HG02678 (cell line): ENCODE measurements around the gene RIC8B.
A peak's percentile ranks its signal among the peaks of the same experiment; 100 is the strongest.

Source experiments
- ATAC-seq: cut with Tn5 transposase; IDR thresholded peaks from one replicate; pipeline ENCODE4 v1.9.1; 2021; ENCODE audit warnings: mild to moderate bottlenecking, moderate library complexity; ENCODE audit not compliant: unreplicated experiment

RIC8B gene

DNA sequence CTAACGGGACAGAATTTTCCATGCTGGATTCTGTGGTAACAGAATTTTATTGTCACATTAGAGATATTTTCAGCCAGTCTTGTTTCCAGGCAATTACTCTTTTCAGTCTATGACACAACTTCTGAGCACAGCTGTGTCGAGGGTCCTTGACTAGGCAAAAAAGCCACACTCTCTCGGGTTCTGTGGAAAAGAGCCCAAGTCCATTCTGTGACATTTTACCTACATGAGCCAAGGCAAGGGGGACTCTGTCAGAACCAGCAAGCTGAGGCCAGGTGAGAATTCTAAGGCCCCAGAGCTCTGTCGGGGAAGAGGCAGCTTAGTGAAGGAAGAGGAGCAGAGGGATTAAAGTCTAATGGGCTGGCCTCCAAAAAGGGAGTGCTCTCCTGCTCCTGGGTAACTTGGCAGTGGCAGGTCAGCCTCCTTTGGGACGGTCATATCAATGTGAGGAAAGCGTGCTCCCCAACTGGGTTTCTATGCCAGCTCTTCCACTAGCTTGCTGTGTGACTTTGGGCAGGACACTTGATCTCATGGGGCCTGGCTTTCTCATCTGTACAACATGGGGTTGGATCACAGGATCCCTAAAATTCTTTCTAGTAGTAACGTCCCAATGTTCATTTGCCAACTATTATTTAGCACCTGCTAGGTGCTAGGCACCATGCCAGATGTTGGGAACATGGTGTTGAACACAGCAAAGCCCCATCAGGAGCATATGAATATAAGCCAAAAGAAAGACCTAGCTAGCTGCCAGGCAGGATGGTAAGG, 16.0 kb upstream of the RIC8B start:
- ATAC-seq = no peak

DNA sequence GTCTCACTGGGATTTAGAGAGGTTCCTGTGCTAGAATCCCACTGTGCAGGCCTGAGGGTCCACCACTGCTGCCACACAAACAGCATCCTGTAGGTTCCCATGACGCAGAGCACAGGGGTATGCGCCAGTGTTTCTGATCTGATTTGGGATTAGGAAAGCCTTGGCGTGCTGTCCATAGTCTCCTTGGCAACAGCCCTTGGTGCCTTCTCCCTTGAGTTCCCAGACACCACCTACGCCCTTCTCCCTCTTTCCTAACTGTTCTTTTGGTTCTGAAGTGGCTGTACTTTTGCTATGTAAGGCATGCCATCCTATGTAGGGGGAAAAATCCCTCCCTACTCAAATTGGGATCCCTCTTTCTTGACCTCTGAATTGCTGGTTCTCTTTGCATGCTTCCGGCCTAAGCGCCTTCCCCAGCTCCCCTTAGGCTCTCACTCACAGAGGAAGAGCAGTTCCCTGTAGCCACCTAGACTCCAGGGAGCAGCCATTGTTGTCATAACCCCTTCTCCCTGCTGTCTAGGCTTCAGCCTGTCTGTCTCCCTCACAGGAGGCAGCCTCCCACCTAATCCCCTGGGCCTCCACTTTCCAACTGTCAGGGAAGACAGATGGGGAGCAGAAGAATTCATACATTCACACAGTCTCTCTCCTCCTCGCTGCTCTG, 14.8 kb upstream of the RIC8B start:
- ATAC-seq = no peak

DNA sequence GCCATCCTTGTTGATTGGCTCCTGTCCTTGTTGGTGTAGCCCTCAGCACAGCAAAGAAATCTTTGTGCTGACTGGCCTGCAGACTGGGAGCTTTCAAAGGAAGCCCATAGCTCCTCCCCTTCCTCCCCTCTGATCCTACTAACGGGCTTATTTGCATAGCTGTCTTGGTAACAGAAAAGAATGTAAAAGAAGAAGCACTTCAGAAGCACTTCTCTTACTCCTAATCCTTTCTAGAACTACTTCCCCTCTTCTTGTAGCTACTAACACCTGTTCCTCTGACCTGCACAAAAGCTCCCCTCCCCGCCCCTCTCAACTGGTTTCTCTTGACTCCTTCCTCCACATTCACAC, 14.3 kb upstream of the RIC8B start:
- ATAC-seq = peak; percentile 100

DNA sequence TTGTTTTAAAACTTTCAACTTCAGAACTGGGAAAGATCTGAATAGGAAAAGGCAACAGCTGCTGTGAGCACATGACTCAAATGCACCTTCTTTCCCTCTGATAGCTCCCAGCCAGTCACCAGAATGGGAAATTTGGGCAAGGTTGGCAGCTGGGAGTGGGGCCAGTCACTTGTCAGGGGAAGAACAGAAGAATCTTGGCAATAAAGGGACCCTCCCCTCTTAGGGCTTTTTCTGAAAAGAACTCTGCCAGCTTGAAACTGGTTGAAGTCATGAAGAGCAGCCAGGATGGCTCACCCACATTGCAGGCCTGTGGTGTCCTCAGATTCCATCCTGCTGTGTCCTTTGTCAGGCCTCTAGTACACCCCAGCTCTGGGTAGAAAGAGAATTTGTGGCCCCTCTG, 10.3 kb upstream of the RIC8B start:
- ATAC-seq = no peak

DNA sequence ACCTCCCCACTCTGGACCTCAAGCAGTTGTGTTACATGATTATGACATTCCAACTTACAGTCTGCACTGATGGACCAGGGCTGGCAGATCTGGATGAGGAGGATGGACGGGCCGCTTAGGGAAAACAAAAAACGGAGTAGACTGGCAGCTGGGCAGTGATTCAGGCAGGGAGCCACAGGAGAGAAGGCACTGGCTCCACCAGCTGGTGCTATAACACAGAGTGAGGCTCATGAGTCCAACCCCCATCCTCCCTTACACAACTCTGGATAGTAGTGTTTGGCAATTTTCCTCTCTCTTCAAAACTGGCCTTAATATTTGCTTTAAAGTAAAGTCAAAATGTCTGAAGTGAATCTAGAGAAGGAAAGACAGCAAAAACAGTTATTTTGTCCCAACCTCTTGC, 9.7 kb upstream of the RIC8B start:
- no peak for ATAC-seq

DNA sequence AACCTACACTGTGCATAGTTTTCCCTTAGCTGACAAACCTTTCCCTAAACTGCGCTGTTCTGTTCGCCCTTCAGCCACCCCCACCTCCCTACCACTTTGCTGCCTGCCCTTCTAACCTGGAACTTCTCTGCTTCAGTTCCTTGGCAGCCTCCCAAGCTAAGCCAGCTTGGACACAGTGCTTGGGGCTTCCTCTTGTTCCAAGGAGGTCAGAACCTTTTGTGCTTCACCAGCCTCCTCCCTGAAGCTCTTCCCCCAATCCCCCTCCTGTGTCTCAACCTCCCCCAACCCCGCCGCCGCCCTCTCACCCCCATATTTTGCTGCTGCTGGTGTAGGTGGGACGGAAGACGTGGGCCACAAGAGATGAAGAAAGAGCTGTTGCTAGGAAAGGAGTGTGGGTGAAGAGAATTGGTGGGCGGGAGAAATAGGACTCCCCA, 8.1 kb upstream of the RIC8B start:
- no peak for ATAC-seq

DNA sequence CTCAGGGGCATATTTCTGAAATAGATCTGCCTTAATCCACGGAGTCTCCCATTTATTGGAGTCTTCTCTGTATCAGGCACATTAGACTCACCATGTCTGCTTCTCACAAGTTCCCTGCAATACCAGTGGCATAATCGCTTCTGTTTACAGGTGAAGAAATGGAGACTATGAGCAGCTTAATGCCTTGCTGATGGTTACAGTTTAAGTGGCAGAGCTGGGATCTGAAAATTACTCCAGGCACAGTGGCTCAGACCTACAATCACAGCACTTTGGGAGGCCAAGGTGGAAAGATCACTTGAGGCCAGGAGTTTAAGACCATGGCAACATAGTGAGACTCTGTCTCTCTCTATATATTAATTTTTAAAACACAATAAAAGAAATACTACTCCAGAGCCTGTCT, 7.3 kb upstream of the RIC8B start:
- no peak for ATAC-seq

DNA sequence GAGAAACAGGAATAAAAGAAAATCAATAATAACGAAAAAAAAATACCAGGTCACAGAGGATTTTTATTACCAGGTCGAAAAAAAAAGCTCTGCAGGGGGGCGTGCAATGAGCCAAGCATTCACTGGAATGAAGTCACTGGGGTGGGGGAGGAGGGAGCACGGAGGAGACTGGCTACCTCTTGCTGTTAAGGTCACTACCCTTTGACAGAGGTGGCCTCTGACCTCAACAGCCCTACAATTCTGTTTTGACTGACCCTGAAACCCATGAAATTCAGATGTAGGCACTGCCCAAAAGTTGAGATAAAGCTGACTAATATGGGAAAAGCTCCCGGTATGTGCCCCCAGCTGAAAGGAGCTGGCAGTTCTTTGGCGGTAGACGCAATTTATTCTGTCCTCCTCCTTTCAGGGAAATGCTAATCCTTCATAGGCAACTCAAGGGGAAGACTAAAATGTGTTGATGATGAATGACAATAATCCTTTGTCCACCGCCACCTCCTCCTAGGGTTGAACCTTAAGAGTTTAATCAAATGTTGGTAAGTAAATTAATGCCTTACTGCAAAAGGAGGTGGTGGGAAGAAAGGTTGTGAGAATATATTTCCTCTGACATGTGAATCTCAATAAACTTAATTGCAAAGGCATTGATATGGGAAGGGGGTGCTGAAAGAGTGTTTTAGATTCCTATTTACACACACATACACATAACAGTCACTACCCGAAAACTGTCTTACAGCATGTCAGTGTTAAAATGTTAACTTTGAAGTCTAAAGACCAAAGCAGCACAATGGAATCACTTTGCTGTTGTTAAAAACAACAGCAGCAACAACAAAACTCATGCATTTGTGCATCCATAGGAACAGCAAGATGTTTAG, 6.3 kb upstream of the RIC8B start:
- no peak for ATAC-seq

DNA sequence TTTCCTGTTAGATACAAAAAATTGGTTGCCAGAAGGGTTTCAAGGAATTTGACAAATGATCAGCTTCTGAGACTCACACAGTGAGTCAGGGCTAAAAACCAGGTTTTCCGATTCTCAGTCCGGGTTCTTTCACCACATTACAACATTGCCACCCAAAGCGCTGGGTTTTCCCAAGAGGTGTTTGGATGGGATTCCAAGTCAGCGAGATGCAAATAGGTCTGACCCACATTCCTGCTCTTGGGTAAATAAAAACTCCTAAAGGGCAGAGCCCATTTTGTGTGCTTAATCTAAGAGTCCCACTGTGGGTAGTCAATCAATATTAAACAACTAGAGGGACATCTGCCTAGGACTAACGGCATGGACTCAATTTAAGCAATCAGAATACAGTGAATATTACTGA, 5.4 kb upstream of the RIC8B start:
- ATAC-seq = no peak

DNA sequence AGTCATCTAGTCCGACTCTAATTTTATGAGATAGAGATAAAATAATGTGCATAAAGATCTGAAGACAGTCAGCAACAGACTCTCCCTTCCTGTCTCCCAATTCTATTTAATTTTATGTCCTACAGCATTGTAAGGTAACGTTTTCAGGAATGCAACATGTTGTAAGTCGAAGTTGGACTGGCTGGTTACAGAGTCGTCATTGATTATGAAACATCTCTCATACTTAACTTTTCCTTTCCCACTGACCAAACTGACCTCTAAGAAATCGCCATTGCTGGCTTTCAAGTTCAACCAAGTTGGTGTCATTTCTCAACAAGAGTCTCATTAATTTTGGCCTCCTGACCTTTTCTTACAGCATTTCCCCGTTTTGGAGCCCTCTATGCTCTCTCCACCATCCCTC, 4.9 kb upstream of the RIC8B start:
- no peak for ATAC-seq

DNA sequence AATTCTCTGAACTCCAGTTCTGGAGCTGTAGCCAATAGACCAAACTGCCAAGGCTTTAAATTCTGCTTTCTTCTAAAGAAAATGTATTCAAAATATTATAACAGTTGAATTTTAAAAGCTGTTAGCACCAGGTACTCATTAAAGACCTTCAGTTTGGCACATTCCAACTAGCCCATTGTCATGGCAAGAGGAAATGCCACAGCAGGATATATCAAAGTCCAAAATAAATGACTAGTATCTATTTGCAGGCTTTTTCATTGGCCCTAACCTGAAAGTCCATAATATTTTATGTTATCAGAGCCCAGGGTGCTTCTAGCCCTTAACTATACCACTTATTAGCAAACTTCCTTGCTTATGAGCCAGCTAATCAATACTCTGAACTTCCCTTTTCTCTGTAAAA, 3.1 kb upstream of the RIC8B start:
- ATAC-seq = no peak

DNA sequence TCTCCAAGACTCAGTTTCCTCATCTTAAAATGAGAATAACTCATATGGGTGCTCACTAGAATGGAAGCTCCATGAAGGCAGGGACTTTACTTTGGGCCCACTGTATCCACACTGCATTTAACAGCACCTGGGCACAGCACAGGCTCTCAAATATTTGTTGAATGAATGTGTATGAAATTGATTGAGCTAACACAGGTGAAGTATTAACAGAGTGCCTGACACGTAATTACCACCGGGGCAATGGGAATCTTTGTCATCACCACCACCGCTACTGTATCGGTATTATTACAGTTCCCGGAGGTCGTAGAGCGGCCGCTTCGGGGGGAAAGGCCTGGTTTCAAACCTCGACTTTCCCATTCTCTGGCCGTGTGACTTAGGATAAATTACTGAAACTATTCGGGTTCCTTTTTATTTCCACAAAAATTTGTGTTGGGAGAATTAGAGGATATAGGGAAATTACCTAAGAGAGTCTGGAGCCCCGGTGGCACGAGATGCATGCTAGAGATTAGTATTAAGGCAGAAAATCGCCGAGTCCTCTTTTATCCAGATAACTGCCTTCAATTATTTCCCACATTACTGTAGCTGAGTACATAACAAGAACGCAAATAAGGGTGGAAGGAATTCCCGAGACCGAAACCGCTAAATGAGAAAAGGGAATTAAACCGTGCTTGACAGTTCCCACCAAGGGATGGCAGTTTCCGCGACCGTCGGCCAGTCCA, 1.0 kb upstream of the RIC8B start:
- ATAC-seq = no peak

DNA sequence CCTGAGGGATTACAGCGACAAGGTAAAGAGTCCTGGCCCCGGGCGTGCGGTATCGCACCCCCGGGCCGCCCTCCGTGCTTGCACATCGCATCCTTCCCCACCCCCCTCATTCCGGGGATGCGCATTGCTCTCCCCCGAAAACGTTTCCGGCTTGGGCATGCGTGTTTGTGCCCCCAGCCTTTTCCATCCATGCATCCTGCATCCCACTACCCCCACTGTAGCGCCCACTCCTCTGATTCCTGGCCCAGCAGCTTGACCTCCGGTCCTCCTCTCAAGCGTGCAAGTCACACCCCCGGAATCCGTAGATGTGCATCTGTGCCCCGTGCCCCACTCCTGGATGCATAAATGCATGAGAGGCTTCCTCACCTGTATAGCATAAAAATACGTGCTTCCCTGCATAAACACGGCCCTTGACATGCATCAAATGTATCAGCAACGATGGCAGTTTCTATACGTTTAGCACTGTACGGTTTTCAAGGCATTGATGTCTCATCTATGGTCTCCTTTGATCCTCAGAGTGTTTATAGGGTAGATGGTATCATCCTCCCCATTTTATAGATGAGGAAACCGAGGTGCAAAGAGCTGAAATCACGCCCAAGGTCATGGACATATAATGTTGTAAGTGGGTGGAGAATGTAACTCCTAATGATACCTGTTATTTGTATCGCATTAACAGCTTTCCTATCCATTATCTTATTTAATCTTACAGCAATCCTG, 484 bp downstream of the RIC8B start:
- peak; percentile 3 for ATAC-seq

DNA sequence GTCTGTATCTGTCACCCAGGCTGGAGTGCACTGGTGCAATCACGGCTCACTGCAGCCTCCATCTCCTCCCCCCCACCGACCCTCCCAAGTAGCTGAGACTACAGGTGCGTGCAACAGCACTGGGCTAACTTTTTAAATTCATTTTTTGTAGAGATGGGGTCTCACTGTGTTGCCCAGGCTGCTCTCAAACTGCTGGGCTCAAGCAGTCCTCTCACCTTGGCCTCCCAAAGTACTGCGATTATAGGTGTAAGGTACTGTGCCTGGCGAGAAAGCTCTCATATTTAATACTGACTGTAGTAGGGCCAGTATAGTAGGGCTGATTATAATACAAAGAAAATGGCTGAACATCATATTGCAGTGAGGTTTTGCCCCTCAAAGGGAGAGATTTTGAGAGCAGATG, 2.4 kb downstream of the RIC8B start:
- no peak for ATAC-seq

DNA sequence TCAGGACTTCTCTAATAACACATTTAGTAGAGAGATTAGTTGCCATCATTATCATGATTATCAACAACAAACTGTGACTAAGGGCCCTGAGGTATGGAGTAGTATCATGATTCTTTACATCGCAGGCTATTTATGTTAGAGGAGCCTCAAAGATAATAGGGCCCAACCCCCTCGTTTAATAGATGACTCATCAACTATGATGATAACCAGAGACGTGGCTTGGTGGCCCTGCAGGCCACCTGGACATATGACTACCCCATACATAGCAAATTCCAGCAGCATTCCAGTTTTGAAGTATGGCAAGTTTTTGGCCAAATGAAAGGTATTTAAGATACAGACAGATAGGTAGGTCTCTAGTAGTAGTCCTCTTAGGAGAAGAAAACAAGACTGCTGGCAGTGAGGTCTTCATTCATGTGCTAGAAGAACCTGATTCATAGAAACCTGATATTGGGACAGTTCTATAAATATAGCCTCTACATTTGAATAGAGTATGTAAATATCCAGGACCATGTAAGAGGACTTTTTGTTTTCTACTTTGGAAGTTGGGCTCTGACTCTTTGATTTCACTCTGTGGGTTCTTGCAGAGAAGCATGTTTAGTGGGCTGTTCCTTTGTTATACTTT, 5.6 kb downstream of the RIC8B start:
- no peak for ATAC-seq

DNA sequence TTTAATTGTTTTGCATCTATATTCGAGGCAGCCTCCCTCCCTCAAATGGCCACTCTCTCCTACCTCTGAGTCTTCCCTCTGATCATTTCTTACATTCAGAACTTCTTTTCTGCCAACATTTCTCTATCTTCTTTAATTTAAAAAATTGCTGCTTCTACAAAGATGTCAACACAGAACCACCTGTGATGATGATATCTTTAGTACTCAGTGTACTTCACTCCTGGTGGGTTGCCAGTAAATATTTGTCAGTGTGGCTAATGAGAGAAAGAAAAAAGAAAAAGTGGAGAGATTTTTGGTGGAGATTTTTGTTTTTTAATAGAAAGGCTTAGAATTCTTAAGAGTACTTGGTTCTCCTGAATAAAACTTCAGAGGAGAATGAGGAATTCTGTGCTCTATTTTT, 8.1 kb downstream of the RIC8B start:
- no peak for ATAC-seq

DNA sequence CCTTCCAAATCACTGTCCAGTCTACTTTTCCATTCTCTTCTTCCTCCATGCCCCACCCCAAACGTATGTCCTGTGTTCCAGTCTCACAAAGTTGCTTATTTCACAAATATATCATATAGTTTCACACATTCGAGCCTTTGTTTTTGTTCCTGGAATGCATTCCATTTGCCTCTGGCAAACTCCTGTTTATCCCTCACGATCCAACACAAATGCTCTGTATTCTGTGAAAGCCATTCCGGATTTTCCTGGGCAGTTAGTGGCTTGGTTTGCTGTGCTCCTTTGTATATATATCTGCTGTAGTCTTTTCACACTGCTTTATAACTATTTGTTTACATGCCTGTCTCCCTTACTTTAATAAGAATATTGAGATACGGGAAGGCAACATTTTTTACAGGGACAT, 9.0 kb downstream of the RIC8B start:
- no peak for ATAC-seq

DNA sequence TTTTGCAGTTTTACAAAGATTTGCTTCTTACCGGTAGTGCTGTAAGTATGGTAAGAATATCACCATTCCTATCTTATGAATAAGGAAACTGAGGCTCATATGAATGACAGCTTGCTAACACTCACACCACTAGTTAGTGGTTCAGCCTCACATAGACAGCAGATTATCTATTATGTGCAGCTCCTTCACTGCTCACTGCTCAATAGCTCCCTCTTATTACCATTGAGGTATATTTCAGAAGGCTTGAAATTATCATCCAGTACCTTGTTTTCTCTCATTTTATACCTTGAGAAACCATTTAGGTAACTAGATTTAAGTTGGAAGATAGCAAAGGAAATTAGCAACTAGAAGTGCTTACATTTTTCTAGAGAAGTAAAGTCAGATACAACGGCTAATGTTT, 15.5 kb downstream of the RIC8B start:
- ATAC-seq = no peak

DNA sequence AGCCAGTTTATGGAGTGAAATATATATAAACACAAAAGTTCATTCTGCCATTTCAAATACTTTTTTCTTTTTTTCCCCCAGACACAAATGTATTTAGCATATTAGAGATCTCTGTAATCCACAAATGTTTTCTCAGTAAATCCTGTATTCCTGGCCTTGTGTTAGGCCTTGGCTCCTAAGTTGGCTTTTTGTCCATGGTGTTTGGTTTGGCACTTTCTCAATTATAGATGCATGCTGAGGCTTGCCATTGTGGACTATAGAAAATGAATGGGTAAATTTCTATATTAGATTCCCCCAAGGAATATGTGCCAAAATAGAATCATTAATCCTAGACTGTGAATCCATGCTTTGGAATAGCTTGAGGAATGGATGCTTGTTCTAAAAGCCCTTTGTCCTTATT, 17.0 kb downstream of the RIC8B start:
- no peak for ATAC-seq

DNA sequence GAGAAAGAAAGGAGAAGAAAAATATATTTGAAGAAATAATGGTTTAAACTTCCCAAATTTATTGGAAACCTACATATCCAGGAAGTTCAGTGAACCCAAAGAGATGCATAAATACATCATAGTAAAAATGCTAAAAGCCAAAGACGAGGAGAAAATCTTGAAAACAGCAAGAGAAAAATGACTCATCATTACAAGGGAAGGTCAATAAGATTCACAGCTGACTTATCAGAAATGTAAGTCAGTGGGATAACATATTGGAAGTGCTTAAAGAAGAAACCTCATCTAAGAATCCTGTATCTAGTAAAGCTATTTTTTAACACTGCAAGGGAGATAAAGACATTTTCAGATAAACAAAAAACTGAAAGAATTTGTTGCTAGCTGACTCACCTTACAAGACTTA, 19.9 kb downstream of the RIC8B start:
- no peak for ATAC-seq
